Stimulated activated CD4-positive, alpha-beta T cell treated with anti-CD3 and anti-CD28 coated beads, Interleukin-4, amount 100 ng/mL, for 1 hour (primary cell): Measurements from ENCODE around the gene CACNA2D1.

Experiments used
- DNase-seq: peaks from one replicate; pipeline ENCODE4 v3.0.0-alpha.2; 2020

CACNA2D1 gene

GRCh38 chr7:81929386-81929785, 514.2 kb downstream of the CACNA2D1 start:
- DNase-seq: no peak

- no peak for DNase-seq
Observed at GRCh38 chr7:81926154-81926553, 517.4 kb downstream of the CACNA2D1 start.

- no peak for DNase-seq
Observed at GRCh38 chr7:81925530-81925929, 518.0 kb downstream of the CACNA2D1 start.

- no peak for DNase-seq
Observed at GRCh38 chr7:81924494-81924893, 519.1 kb downstream of the CACNA2D1 start.

- no peak for DNase-seq
Observed at GRCh38 chr7:81919494-81919893, 524.1 kb downstream of the CACNA2D1 start.

- DNase-seq: no peak
Observed at GRCh38 chr7:81908220-81908619, 535.4 kb downstream of the CACNA2D1 start.

GRCh38 chr7:81903115-81903514, 540.5 kb downstream of the CACNA2D1 start:
- DNase-seq: no peak

GRCh38 chr7:81902536-81902935, 541.0 kb downstream of the CACNA2D1 start:
- DNase-seq: no peak
